IMR-90 (cell line): ENCODE data around the gene NCOA7. TPM values are rescaled to one million over a fixed set of nuclear protein-coding genes. Genes with fewer than 3 reads are reported as not detected.
"Not testable (repeated sequence)": the region's sequence is repeated elsewhere in the genome, so short reads cannot be mapped to it uniquely, and the experiment has no call there.

Experiments
- ATAC-seq: fragments of 200-7000 bp; cut with Tn5 transposase; 2 replicates; pipeline ENCODE4 v1.9.1; 2020; ENCODE audit warnings: low read depth, mild to moderate bottlenecking, moderate library complexity
- BruUV-seq: library from RNA; stranded (reverse); fragments of 400-500 nt; replicated peaks from 2 replicates; lab custom pipeline; 2021; lab: Mats Ljungman, UMichigan
- CTCF ChIA-PET: fragments of 300-600 bp; formaldehyde crosslinking; extraction: SDS; loops from one replicate; lab custom pipeline; 2021; ENCODE audit warnings: antibody characterized with exemption; lab: Yijun Ruan, JAX
- POLR2A ChIA-PET: fragments of 300-600 bp; sonication (Branson Sonifier 250); formaldehyde crosslinking; loops from one replicate; lab custom pipeline; 2022; ENCODE audit warnings: antibody characterized with exemption; ENCODE audit not compliant: unreplicated experiment; lab: Charles Lee
- DNase-seq: peaks from one replicate; pipeline ENCODE4 v3.0.0; 2013
- H2AFZ ChIP-seq: replicated peaks from 2 replicates; pipeline ENCODE3; 2013; ENCODE audit warnings: low read length, mild to moderate bottlenecking; ENCODE audit not compliant: poor library complexity
- H2AK5ac ChIP-seq: 2 replicates; pipeline ENCODE4 v1.6.1; 2013; ENCODE audit warnings: low read depth, low read length, inconsistent platforms
- H2AK9ac ChIP-seq: replicated peaks from 2 replicates; pipeline ENCODE3; 2013; ENCODE audit warnings: mild to moderate bottlenecking, low read depth, low read length, moderate library complexity; ENCODE audit not compliant: poor library complexity
- H2BK120ac ChIP-seq: 2 replicates; pipeline ENCODE4 v1.6.1; 2013; ENCODE audit warnings: low read depth, low read length, inconsistent platforms
- H2BK15ac ChIP-seq: 3 replicates; pipeline ENCODE4 v1.6.1; 2013; ENCODE audit warnings: low read depth, low read length, inconsistent platforms
- H2BK20ac ChIP-seq: 2 replicates; pipeline ENCODE4 v1.6.1; 2013; ENCODE audit warnings: low read depth, mild to moderate bottlenecking, inconsistent platforms, low read length, moderate library complexity
- H2BK5ac ChIP-seq: 2 replicates; pipeline ENCODE4 v1.6.1; 2013; ENCODE audit warnings: mild to moderate bottlenecking, low read depth, low read length, inconsistent platforms; ENCODE audit not compliant: poor library complexity, severe bottlenecking
- H3K14ac ChIP-seq: replicated peaks from 2 replicates; pipeline ENCODE4 v1.6.1; 2013; ENCODE audit warnings: low read depth, low read length, inconsistent platforms
- H3K18ac ChIP-seq: 2 replicates; pipeline ENCODE4 v1.6.1; 2013; ENCODE audit warnings: low read depth, low read length, control low read depth
- H3K23ac ChIP-seq: 2 replicates; pipeline ENCODE4 v1.6.1; 2013; ENCODE audit warnings: low read depth, low read length, inconsistent platforms
- H3K27ac ChIP-seq: 2 replicates; pipeline ENCODE4 v1.5.1; 2013; ENCODE audit warnings: mild to moderate bottlenecking, control low read depth, low read length; ENCODE audit not compliant: insufficient read depth
- H3K27me3 ChIP-seq: 2 replicates; pipeline ENCODE4 v1.6.1; 2013; ENCODE audit warnings: low read length; ENCODE audit not compliant: control insufficient read depth, insufficient read depth
- H3K36me3 ChIP-seq: 2 replicates; pipeline ENCODE4 v1.6.1; 2013; ENCODE audit warnings: low read length, mixed read lengths; ENCODE audit not compliant: control insufficient read depth, insufficient read depth
- H3K4ac ChIP-seq: 2 replicates; pipeline ENCODE4 v1.6.1; 2013; ENCODE audit warnings: low read depth, low read length, inconsistent platforms
- H3K4me1 ChIP-seq: 2 replicates; pipeline ENCODE4 v1.6.1; 2013; ENCODE audit warnings: low read length, mixed read lengths; ENCODE audit not compliant: control insufficient read depth, insufficient read depth
- H3K4me2 ChIP-seq: 2 replicates; pipeline ENCODE4 v1.6.1; 2013; ENCODE audit warnings: low read depth, mild to moderate bottlenecking, control low read depth, low read length, moderate library complexity
- H3K4me3 ChIP-seq: 2 replicates; pipeline ENCODE4 v1.5.1; 2013; ENCODE audit warnings: low read depth, mild to moderate bottlenecking, control low read depth, low read length, moderate library complexity; ENCODE audit not compliant: insufficient read depth
- H3K56ac ChIP-seq: 2 replicates; pipeline ENCODE4 v1.6.1; 2013; ENCODE audit warnings: low read length, inconsistent platforms; ENCODE audit not compliant: insufficient read depth; ENCODE audit errors: extremely low read depth
- H3K79me1 ChIP-seq, 2 experiments: 2 replicates each; pipeline ENCODE4 v1.6.1; 2013; ENCODE audit warnings: low read length in 2 of 2, inconsistent platforms in 1 of 2, low read depth in 1 of 2
- H3K9ac ChIP-seq: 2 replicates; pipeline ENCODE4 v1.6.1; 2013; ENCODE audit warnings: low read depth, low read length, control low read depth
- H3K9me1 ChIP-seq: 2 replicates; pipeline ENCODE4 v1.6.1; 2013; ENCODE audit warnings: low read length, inconsistent platforms; ENCODE audit not compliant: insufficient read depth
- H3K9me3 ChIP-seq: 2 replicates; pipeline ENCODE4 v1.6.1; 2013; ENCODE audit warnings: low read length; ENCODE audit not compliant: control insufficient read depth, insufficient read depth
- H4K20me1 ChIP-seq: 2 replicates; pipeline ENCODE4 v1.6.1; 2013; ENCODE audit warnings: low read length, inconsistent platforms; ENCODE audit not compliant: insufficient read depth
- H4K5ac ChIP-seq: 2 replicates; pipeline ENCODE4 v1.6.1; 2013; ENCODE audit warnings: mild to moderate bottlenecking, low read depth, low read length, control low read depth
- H4K8ac ChIP-seq, 2 experiments: 2 replicates each; pipeline ENCODE4 v1.6.1; 2013; ENCODE audit warnings: low read depth in 2 of 2, low read length in 2 of 2, control low read depth in 1 of 2, inconsistent platforms in 1 of 2
- H4K91ac ChIP-seq: 2 replicates; pipeline ENCODE4 v1.6.1; 2013; ENCODE audit warnings: low read depth, low read length, inconsistent platforms; ENCODE audit not compliant: insufficient read depth
- WGBS, 2 experiments: methylation state at CpG; one replicate each; pipeline versions ENCODE4 v1.1.5 to v1.1.7; 2013; ENCODE audit warnings: missing lambda C conversion rate in 2 of 2; ENCODE audit not compliant: insufficient read length in 1 of 2; ENCODE audit errors: extremely low coverage in 2 of 2; 5-methylcytosine and 5-hydroxymethylcytosine counted together
- dilution Hi-C: fragments of 300-500 bp; cut with HindIII; formaldehyde crosslinking; loops from one replicate; pipeline ENCODE4 v1.14.3; 2018; ENCODE audit warnings: low sequenced_read_pairs; ENCODE audit not compliant: unreplicated experiment
- in situ Hi-C: fragments of 300-500 bp; cut with MboI; formaldehyde crosslinking; loops from 3 replicates; pipeline ENCODE4 v1.14.3; 2019; ENCODE audit warnings: low sequenced_read_pairs, inconsistent platforms, mixed read lengths
- intact Hi-C: fragments of 100-400 bp; cut with micrococcal nuclease; formaldehyde crosslinking; loops from 2 replicates; pipeline ENCODE4 v1.10.0; 2022
- polyA plus RNA-seq, 3 experiments: library from polyadenylated mRNA; depleted of rRNA; stranded (reverse); fragments of >200 nt; gene quantifications; 2 replicates each; pipeline ENCODE4 v1.2.3, GENCODE V29; 2012; ENCODE audit warnings: low replicate concordance in 1 of 3
- total RNA-seq: library from RNA; depleted of rRNA; stranded (reverse); fragments of >200 nt; gene quantifications from 2 replicates; pipeline ENCODE4 v1.2.3, GENCODE V29; 2012

The NCOA7 gene
- total and polyA plus RNA-seq, 2 of the 4 experiments (the other 2 are of a cell fraction) = 12.6 to 12.9 TPM

DNA sequence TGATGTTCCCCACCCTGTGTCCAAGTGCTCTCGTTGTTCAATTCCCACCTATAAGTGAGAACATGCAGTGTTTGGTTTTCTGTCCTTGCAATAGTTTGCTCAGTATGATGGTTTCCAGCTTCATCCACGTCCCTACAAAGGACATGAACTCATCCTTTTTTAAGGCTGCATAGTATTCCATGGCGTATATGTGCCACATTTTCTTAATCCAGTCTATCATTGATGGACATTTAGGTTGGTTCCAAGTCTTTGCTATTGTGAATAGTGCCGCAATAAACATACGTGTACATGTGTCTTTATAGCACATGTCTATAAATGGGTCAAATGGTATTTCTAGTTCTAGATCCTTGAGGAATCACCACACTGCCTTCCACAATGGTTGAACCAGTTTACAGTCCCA is 144.8 kb downstream of the NCOA7 start:
- H3K79me1 ChIP-seq, BruUV-seq, H2BK20ac ChIP-seq, H4K91ac ChIP-seq, DNase-seq, H2AK5ac ChIP-seq, H4K8ac ChIP-seq, H2BK15ac ChIP-seq, H2BK5ac ChIP-seq, H4K5ac ChIP-seq, H2AFZ ChIP-seq, H3K14ac ChIP-seq, H3K4me3 ChIP-seq, H4K20me1 ChIP-seq, H3K36me3 ChIP-seq, POLR2A ChIA-PET, H3K27ac ChIP-seq, H3K18ac ChIP-seq, ATAC-seq, in situ Hi-C loops, CTCF ChIA-PET, H2AK9ac ChIP-seq, H3K4me2 ChIP-seq, H3K27me3 ChIP-seq, H3K9ac ChIP-seq, H3K23ac ChIP-seq, H3K4me1 ChIP-seq, H3K9me3 ChIP-seq, H3K56ac ChIP-seq, H3K4ac ChIP-seq, H3K9me1 ChIP-seq, dilution Hi-C loops, intact Hi-C loops, H2BK120ac ChIP-seq: not testable (repeated sequence)
- no CpG with 5 or more reads among the region's 5 CpGs for WGBS, 2 experiments
